GM19025 (cell line): ENCODE data around the gene KLHL33.

Source experiments
- ATAC-seq: cut with Tn5 transposase; IDR thresholded peaks from one replicate; pipeline ENCODE4 v1.9.1; 2021; ENCODE audit warnings: mild to moderate bottlenecking, low read depth, moderate library complexity; ENCODE audit not compliant: unreplicated experiment

Gene KLHL33

GRCh38 chr14:20380681-20381080 lies 55.3 kb downstream of the KLHL33 start:
- ATAC-seq: no peak

- no peak for ATAC-seq
These were observed 56.2 kb downstream of the KLHL33 start for GRCh38 chr14:20379743-20380142.

- no peak for ATAC-seq
These were observed 58.8 kb downstream of the KLHL33 start for GRCh38 chr14:20377171-20377570.

- no peak for ATAC-seq
These were observed 59.8 kb downstream of the KLHL33 start for GRCh38 chr14:20376071-20376588.
